Astrocyte (in vitro differentiated cells and primary cell): ENCODE measurements around the gene NWD2.

Experiments
- EZH2 ChIP-seq: IDR thresholded peaks from 2 replicates; pipeline ENCODE4 v1.6.1; 2012; ENCODE audit warnings: mild to moderate bottlenecking, low read length, inconsistent platforms; ENCODE audit not compliant: insufficient read depth
- TF ChIP-seq, protein P1 (sequence below): IDR thresholded peaks from 2 replicates; pipeline ENCODE4 v1.5.1; 2011; ENCODE audit warnings: low read depth, mild to moderate bottlenecking, inconsistent platforms, low read length, moderate library complexity; ENCODE audit not compliant: insufficient read depth

DNA sequence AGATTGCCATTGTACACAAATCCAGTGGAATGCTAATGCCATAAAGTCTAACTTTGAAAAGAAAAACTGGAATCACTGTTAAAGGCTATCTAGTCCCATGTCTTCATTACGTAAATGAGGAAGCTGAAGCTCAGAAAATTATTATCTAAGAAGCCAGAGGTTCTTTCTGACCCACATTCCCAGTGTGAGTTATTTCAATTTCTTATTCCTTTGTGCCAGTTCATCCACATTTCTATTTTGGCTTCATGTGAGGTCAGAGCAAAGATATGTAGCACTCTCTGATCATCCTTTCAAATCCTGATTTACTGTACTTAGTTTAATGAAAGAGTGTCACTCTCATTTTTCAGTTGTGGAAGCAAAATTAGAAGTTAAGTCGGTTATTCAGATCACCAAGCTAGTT lies 24.6 kb upstream of the NWD2 start:
- TF ChIP-seq, protein P1, sequence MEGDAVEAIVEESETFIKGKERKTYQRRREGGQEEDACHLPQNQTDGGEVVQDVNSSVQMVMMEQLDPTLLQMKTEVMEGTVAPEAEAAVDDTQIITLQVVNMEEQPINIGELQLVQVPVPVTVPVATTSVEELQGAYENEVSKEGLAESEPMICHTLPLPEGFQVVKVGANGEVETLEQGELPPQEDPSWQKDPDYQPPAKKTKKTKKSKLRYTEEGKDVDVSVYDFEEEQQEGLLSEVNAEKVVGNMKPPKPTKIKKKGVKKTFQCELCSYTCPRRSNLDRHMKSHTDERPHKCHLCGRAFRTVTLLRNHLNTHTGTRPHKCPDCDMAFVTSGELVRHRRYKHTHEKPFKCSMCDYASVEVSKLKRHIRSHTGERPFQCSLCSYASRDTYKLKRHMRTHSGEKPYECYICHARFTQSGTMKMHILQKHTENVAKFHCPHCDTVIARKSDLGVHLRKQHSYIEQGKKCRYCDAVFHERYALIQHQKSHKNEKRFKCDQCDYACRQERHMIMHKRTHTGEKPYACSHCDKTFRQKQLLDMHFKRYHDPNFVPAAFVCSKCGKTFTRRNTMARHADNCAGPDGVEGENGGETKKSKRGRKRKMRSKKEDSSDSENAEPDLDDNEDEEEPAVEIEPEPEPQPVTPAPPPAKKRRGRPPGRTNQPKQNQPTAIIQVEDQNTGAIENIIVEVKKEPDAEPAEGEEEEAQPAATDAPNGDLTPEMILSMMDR = no peak
- TF ChIP-seq EZH2 = no peak
